AG04449 (cell line): ENCODE results near the gene TMEM198.

ENCODE experiments used
- CTCF ChIA-PET: fragments of 350-600 bp; formaldehyde crosslinking; extraction: SDS; loops from one replicate; lab custom pipeline; 2021; ENCODE audit warnings: antibody characterized with exemption; lab: Yijun Ruan, JAX
- POLR2A ChIA-PET: fragments of 400-600, 350-600 bp; formaldehyde crosslinking; extraction: SDS; loops from one replicate; lab custom pipeline; 2020; ENCODE audit warnings: antibody characterized with exemption, inconsistent platforms; lab: Yijun Ruan, JAX
- DNase-seq: peaks from one replicate; pipeline ENCODE4 v3.0.0-alpha.2; 2010; ENCODE audit warnings: low read depth, low spot score
- H3K4me3 ChIP-seq: 2 replicates; pipeline ENCODE4 v1.5.1; 2011; ENCODE audit warnings: low read depth, mild to moderate bottlenecking, control low read depth, low read length
- TF ChIP-seq, protein P1 (sequence below): IDR thresholded peaks from one replicate; pipeline ENCODE4 v1.5.1; 2011; ENCODE audit warnings: mild to moderate bottlenecking, moderate library complexity, low read length, control low read depth, inconsistent platforms; ENCODE audit not compliant: insufficient read depth; ENCODE audit errors: missing control alignments

TMEM198 gene

DNA sequence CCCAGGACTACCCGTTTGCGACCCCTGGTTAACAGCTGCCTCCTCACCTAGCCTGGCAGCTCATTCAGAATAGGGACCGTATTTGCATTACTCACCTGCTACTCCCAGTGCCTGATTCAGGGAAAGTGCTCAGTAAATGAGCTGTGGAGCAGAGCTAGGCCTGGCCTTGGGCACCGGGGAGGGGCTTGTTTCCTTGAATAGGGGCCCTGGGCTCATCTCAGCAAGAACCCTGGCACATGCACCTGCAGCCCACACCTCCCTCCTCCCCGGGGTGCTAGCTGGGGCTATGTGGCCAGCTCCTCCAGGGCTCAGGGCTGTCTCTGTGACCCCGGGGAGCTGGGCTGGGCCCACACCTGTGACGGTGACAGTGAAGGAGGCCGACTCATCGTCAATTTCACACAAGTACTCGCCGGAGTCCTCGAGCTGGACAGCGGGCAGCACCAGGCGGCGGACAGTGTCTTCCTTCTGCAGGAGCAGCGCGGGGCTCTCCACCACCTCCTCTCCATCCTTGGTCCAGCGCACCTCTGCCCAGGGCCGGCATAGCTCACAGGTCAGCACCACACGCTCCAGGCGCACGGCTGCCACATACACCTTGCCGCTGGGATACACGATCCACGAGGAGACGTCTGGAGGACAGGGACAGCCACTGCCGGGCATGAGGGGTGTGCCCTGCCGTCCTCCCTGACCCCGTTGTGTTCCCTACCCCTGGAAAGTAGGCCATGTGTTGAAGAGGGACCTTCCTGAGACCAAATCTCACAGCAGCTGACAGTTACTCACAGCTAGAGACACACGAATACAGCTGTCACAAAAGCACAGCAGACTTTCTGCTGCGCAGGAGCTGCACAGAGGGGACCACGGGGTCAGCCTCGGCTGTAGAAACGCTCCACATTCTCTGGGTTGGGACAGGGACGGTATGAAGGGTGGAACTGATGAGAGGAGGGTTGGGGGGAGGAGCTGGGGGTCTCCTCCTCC, 18.5 kb downstream of the TMEM198 start:
- H3K4me3 ChIP-seq, result no peak overlapping the region
- TF ChIP-seq, protein P1, sequence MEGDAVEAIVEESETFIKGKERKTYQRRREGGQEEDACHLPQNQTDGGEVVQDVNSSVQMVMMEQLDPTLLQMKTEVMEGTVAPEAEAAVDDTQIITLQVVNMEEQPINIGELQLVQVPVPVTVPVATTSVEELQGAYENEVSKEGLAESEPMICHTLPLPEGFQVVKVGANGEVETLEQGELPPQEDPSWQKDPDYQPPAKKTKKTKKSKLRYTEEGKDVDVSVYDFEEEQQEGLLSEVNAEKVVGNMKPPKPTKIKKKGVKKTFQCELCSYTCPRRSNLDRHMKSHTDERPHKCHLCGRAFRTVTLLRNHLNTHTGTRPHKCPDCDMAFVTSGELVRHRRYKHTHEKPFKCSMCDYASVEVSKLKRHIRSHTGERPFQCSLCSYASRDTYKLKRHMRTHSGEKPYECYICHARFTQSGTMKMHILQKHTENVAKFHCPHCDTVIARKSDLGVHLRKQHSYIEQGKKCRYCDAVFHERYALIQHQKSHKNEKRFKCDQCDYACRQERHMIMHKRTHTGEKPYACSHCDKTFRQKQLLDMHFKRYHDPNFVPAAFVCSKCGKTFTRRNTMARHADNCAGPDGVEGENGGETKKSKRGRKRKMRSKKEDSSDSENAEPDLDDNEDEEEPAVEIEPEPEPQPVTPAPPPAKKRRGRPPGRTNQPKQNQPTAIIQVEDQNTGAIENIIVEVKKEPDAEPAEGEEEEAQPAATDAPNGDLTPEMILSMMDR, result no peak
- CTCF ChIA-PET, result interaction anchor here (2.3 to 5.7 kb wide), 6 partner anchors 8 to 127 kb away, joined by 7 to 72 read pairs (median 28); partner anchors contain the start of genes INHA and OBSL1
- DNase-seq, result no peak
- POLR2A ChIA-PET, result interaction anchor here (0.8 to 1.1 kb wide), 3 partner anchors 8 to 94 kb away, joined by 3 to 5 read pairs (median 5); partner anchors contain the start of genes INHA and OBSL1

DNA sequence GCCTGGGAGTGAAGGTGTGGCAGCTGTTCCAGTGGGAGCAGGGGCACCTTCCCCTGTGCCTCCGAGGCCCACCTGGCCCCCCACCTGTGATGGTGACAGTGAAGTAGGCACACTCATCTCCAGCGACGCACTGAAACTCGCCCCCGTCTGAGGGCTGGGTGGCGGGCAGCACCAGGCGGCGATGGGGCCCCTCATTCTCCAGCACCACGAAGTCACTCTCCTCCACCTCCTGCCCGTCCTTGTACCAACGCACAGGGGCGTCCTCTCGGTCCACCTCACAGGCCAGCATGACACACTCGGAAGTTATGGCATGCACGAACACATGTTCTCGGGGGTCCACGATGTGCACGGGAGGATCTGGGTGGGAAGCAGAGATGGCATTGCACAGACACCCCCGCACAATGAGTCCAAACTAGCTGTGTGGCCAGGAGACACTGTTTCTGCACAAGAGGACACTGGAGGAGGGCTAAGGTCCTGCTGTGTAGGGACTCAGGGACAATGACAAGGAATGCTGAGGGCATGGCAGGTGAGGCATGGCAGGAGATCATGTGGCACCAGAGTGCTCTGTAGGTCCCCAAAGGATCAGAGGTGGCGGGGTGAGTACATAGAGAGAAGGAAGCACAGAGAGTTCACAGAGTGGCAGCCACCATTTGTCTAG, 19.6 kb downstream of the TMEM198 start:
- DNase-seq, result no peak
- ChIA-PET CTCF (interaction anchor here (1.1 to 5.7 kb wide), 5 partner anchors 7 to 129 kb away, joined by 3 to 72 read pairs (median 34); partner anchors contain the start of genes INHA and OBSL1), POLR2A (interaction anchor here (1.1 kb wide), 1 partner anchor 8 kb away, joined by 5 read pairs; the partner anchor contains the start of genes INHA and OBSL1)
- no peak overlapping the region for H3K4me3 ChIP-seq
- TF ChIP-seq, protein P1, result no peak

DNA sequence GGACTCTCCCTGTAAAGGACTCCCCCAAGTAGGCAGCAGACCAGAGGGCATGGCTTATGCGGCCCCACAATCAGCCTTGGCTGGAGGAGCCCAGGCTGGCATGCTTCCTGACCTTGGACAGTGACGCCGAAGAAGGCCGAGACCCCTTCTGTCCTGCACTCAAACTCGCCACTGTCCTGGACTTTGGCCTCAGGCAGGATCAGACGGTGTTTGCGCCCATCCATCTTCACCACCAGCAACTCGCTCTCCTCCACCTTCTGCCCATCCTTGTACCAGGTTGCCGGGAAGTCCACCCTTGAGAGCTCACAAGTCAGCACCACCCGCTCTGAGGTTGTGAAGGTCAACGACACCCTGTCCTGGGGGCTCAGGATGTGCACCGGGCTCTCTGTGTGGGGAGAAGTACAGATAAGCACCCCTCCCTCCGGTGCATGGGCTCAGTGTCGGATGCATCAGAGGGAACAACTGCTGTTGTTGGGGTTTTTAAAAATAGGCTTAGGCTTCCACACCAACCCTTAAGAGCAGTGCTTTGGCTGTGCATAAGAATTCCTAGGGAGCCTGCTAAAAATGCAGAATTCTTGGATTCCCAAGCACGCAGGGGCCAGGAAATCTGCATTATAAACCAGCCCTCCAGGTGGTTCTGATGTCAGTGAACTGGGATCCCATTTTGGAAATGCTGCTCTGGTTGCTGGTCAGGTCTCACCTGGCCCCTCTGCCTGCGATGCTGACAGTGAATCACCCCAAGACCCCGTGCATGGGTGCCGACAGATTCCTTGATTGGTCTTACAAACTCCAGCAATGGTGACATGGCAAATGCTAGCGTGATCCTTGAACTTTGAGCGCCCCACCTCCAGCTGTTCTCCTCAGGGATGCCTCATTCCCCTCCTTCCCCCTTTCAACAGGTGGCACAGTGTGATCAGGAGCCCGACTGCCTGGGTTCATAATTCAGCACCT, 21.6 kb downstream of the TMEM198 start:
- no peak overlapping the region for H3K4me3 ChIP-seq
- POLR2A ChIA-PET, result interaction anchor here (1.0 kb wide), 1 partner anchor 31 kb away, joined by 3 read pairs; no protein-coding TSS in a partner anchor
- TF ChIP-seq, protein P1, result no peak
- no peak for DNase-seq
- CTCF ChIA-PET, result interaction anchor here (1.0 to 2.8 kb wide), 3 partner anchors 24 to 125 kb away, joined by 3 to 10 read pairs (median 5); no protein-coding TSS in a partner anchor

DNA sequence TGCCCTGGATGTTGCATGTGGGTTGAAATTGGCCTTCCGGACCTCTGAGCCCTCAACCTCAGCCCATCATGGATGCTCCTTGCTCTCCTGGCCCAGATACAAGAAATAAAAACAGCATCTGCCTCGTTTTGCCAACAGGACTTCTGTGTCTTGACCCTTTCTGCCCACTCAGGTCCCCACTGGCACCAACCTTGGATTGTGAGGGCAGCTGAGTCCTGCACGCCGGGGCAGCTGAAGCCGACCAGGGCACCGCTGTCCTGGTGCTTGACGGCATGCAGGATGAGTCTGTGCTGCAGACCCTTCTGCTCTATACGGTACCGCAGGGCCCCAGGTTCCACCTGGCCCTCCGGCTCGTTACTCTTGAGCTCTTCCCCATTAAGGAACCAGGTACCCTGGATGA, 22.8 kb downstream of the TMEM198 start:
- TF ChIP-seq, protein P1, result no peak
- CTCF ChIA-PET, result interaction anchor here (1.0 to 2.8 kb wide), 2 partner anchors 25 to 123 kb away, joined by 3 to 10 read pairs; no protein-coding TSS in a partner anchor
- no peak overlapping the region for H3K4me3 ChIP-seq
- POLR2A ChIA-PET, result interaction anchor here (1.0 kb wide), 1 partner anchor 29 kb away, joined by 3 read pairs; no protein-coding TSS in a partner anchor
- no peak for DNase-seq

DNA sequence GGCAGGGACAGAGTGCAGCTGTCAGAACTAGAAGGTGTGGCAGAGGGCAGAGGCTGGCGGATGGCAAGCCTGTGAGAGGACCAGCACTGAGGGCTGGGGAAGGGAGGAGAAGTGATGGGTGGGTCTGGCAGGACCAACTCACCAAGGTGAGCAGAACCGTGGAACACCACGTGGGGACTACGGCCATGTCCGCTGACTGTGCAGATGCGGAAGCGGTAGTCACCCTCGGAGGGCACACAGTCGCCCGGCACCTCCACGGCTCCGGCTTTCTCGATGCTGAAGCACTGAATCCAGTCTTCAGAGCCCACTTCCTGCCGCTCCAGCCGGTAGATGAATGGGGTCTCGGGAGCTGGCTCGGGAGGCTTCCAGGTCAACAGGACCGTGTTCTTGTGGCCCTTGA, 23.3 kb downstream of the TMEM198 start:
- CTCF ChIA-PET, result interaction anchor here (1.0 to 2.8 kb wide), 2 partner anchors 25 to 123 kb away, joined by 3 to 10 read pairs; no protein-coding TSS in a partner anchor
- TF ChIP-seq, protein P1, result no peak

More for the DNA sequence above, 23.3 kb downstream of the TMEM198 start:
- H3K4me3 ChIP-seq, result no peak overlapping the region
- POLR2A ChIA-PET, result no interaction called here
- DNase-seq, result no peak
